ENCODE data around the gene GIGYF2. TPM values are rescaled to one million over a fixed set of nuclear protein-coding genes. Genes with fewer than 3 reads are reported as not detected.
"Not testable (repeated sequence)": the region's sequence is repeated elsewhere in the genome, so short reads cannot be mapped to it uniquely, and the experiment has no call there.

GIGYF2 gene, protein sequence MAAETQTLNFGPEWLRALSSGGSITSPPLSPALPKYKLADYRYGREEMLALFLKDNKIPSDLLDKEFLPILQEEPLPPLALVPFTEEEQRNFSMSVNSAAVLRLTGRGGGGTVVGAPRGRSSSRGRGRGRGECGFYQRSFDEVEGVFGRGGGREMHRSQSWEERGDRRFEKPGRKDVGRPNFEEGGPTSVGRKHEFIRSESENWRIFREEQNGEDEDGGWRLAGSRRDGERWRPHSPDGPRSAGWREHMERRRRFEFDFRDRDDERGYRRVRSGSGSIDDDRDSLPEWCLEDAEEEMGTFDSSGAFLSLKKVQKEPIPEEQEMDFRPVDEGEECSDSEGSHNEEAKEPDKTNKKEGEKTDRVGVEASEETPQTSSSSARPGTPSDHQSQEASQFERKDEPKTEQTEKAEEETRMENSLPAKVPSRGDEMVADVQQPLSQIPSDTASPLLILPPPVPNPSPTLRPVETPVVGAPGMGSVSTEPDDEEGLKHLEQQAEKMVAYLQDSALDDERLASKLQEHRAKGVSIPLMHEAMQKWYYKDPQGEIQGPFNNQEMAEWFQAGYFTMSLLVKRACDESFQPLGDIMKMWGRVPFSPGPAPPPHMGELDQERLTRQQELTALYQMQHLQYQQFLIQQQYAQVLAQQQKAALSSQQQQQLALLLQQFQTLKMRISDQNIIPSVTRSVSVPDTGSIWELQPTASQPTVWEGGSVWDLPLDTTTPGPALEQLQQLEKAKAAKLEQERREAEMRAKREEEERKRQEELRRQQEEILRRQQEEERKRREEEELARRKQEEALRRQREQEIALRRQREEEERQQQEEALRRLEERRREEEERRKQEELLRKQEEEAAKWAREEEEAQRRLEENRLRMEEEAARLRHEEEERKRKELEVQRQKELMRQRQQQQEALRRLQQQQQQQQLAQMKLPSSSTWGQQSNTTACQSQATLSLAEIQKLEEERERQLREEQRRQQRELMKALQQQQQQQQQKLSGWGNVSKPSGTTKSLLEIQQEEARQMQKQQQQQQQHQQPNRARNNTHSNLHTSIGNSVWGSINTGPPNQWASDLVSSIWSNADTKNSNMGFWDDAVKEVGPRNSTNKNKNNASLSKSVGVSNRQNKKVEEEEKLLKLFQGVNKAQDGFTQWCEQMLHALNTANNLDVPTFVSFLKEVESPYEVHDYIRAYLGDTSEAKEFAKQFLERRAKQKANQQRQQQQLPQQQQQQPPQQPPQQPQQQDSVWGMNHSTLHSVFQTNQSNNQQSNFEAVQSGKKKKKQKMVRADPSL (N-terminal part only)
- total RNA-seq: 75.2 and 75.7 TPM in 2 replicates

DNA sequence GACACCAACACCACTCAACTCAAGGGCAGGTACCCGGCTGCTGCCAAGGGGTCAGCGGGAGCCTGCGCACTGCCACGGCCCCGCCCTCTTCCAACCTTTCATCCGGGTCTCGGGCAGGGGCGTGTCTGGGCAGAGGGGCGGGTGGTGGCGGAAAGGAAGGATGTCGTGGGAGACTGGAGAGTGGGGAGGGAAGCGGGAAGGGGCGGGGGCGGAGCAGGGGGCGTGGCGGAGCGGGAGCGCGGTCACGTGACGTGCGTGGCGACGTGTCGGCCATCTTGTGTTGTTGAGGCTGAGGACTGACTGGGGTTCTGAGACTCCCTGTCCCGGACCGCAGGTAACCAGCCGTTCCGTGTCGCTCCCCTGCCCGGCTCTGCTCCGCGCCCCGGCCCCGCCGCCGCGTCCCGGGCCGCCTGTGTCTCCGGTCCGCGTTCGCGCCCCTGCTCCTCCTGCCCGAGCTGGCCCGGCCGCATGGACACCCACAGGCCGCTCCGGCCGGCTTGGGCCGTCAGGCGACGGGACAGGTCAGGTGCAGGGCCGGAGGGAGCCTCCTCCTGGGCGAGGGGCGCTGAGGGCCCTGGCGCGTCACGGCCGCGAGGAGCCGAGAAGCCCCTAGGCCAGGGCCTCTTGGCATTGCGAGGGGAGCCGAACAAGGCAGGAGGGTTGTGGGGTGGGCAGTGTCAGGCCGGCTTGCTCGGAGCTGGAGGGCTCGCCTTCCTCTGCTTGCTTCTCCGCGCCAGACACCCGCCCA lies at the start of gene GIGYF2:
Gene GIGYF2, plus strand, starts transcription at position 273 of the 748 bp plus-strand sequence. CDS start 37,867 bp downstream, outside the sequence.
- intact Hi-C loops (cut with micrococcal nuclease): loop anchor here (1.0 to 5.0 kb wide), 14 partner anchors 91 to 1160 kb away; partner anchors contain the start of genes ATG16L1, DGKD, DIS3L2 and EIF4E2

DNA sequence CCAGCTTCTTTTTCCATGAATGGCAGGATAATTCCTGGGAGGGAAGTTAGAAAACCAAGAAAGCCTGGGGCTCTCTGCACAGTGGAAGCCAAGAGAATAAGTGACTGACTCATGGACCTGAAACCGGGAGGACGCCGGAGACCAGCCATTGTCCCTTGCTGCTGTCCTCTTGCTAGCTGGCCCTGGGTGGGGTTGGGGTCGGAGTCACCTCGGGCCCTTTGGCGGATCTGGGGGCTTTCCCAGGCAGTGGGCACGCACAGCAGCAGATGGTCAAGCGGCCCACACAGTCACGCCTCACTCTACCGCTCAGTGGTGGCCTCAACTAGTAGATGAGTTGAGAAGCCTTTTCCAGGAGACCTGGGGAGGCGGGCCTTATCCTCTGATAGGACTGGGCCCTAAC lies 48.1 kb upstream of the GIGYF2 start:
- intact Hi-C loops (cut with micrococcal nuclease): no loop called here

DNA sequence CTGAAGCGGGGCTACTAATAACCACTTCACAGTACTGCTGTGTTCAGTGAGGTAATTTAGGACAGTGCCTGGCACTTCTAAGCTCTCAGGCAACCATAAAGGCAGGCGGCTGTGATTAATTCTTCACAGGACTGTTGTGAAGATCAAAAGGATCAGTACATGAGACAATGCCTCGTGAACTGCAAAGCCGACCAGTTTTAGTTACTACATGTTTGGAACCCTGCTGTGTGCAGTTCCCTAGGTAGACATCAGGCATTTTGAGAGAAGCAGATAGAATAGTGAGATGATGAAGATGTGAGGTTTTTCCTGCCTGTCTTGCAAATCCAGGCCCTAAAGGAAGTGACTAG lies 44.7 kb upstream of the GIGYF2 start:
- intact Hi-C loops (cut with micrococcal nuclease): no loop called here

DNA sequence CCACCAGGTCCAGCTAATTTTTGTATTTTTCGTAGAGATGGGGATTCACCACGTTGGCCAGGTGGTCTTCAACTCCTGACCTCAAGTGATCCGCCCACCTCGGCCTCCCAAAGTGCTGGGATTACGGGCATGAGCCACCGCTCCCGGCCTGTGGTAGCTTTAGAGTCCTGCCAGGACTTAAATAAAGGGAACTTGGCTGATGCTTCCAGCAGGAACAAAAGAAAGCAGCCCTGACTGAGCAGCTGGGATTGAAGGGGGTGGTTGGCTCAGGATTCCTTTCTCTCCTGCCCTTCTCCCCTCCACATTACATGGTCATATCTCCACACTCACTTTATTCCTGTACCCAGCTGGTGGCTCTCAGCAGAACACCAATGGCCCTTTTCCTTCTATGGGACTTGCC lies 43.7 kb upstream of the GIGYF2 start:
- intact Hi-C loops (cut with micrococcal nuclease): no loop called here

DNA sequence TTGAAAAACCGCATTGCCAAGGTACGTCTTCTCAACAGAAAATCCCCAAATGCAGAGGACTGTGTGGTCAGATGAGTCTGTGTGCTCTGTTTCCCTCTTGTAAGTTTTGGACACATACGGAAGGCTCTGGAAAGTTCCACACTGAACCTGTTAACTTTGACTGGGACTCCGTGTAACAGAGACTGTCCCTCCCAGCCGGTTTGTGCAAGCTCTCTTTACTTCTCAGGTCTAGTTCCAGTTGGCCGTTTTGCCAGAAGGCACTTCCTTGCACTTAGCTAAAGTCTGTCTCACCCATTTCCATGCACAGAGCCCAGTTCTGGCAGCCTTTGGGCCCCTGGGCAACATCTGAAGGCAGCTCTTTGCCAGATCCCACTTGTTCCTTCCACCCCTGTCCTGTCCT lies 41.7 kb upstream of the GIGYF2 start:
- intact Hi-C loops (cut with micrococcal nuclease): no loop called here

DNA sequence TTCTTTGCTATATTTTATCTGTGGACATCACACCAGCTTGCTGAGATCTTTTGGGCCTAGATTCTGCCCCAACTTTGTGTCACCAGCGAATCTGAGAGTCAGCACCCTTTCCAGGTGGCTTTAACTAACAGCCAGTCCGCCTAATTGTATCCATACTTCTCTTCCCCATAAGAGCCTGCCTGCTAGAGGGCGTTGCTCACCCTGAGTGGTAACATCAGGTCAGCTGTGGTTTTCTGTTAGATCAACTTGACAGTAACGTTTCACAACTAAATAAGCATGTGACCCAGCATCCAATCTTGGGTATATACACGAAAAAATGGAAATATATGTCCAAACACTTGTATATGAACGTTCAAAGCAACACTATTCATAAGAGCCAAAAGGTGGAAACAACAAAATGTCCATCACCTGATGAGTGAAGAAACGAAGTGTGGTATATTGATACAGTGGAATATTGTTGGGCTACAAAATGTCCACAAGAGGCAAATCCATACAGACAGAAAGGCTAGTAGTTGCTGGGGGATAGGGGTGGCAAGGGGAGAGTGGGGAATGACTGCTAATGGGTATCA lies 38.8 kb upstream of the GIGYF2 start:
- intact Hi-C loops (cut with micrococcal nuclease): no loop called here

DNA sequence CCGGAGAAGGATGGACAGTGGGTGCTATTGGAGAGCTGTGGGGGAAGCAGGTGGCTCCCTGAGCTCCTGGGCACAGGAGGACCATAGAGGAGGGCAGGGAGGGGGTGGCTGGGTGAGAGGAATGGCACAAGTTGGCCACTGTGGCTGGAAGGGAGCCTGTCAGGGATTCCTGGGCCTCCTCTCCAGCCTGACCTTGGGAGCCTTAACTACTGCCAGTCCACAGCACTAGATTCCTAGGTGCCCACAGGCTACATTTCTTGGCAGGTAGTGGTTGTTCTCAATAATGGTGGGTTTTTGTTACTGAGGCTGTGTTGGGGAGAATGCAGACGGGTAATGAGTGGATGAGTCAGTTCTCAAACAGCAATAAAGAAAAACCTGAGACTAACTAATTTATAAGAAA lies 37.8 kb upstream of the GIGYF2 start:
- intact Hi-C loops (cut with micrococcal nuclease): no loop called here

DNA sequence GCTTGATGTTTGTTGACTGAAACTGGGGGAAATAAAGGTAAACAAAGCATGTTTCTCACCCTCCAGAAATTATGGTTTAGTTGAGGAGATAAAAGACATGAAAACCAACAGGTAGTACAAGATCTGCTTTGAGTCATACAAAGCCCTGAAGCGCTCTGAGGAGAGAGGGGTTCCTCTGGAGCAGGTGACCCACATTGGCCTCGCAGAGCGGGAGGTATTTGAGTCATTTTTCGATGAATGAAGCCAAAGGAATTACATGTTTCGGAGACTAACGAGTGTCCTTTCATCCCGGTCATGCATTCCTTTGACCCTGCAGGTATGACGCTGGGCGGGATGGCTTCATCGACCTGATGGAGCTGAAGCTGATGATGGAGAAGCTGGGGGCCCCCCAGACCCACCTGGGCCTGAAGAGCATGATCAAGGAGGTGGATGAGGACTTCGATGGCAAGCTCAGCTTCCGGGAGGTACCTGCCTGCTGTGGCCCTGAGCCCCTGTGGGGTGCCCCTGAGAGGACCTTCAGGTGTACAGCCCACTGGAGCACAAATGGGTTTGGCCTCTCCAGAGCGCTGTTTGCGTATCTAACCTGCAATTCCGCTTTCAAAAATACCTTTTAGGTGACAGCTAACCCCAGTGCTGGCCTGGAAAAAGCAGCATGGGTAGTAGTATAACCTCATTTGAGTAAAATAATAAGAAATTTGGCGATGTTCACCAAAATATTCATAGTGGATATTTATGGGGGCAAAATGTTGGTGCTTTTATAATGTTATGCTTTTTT lies 34.5 kb upstream of the GIGYF2 start:
- intact Hi-C loops (cut with micrococcal nuclease): no loop called here

DNA sequence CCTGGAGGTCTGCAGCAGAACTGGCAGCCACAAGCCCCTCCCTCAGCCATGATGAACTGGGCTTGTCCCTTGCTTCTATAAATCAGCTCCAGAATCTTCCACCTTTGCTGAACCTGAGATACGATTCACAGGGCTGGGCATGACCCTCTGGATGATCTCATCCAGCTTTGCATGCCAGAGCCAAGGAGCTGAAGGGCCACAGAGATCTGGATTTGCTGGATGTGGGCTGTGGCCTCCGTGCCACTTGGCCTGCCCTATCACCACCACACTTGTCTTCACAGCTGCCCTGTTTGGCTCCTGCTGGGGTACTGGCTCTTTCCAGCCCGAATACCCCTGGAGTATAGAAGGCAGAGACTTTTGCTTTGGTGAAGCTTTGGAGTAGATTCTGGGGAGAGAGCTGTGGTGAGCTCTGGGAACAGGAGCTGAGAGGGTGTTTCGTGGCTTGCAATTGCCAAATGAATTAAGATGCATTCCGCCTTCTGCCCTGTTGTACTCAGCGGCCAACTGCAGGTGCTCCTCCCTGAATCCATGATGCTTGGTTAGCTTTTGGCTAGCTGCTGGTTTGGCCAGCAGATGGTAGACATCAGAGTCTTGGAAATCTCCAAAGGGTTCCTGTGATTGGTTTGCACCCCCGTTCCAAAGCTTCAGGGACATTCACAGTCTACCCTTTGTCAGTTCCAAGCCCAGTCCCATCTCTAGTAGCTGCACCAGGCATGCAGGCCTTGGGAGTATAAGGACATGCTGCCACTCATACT lies 30.9 kb upstream of the GIGYF2 start:
- intact Hi-C loops (cut with micrococcal nuclease): no loop called here

DNA sequence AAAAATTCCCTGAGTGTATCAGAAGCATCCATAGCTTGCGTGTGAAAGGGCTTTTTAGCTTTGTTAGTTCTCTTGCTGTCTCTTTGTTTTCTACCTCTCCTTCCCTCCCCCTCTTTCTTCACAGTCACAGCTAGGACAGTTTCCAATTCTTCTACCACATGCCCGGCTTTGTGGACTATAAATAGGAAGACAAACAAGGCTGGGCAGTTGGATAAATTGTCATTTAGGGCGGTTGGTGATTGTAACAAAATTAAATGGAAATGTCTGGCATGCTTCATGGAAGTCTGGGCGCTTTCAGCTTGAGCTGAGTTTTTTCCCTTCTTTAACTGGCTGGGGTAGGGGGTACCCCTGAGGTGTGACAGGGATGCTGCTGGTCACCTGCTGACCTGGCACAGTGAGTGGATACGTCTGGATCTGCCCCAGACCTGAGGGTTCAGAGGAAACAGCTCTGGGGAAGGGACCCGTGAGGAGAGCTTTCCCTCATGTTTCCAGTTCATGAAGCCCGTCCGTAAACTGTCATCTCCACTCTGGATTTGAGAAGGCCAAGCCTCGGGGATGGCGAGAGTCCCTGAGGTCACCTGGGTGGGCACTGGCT lies 29.0 kb upstream of the GIGYF2 start:
- intact Hi-C loops (cut with micrococcal nuclease): no loop called here

DNA sequence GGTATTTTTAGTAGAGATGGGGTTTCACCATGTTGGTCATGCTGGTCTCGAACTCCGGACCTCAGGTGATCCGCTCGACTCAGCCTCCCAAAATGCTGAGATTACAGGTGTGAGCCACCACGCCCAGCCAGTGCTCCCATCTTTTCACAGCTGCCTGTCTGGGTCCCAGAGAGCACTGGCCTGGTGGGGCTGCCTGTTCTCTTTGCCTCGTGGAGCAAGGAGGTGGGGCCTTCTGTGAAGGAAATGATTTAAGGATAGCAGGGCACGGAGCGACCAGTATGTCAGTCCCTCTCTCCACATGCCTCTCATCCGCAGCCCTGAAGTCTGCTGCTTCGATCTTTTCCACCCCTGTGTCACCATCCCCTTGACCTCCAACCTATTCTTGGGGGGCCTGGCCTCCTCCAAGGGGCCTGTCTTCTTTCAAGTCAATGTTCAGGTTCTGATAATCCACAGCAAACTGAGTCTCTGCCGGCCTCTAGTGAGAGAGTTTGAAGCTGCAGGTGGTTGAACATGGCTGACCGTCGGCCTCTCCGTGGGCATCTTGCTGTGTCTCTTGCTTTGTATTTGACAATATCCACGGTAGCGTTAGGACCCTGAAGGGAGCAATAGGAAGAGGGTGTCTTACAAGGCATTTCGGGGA lies 28.2 kb upstream of the GIGYF2 start:
- intact Hi-C loops (cut with micrococcal nuclease): no loop called here

DNA sequence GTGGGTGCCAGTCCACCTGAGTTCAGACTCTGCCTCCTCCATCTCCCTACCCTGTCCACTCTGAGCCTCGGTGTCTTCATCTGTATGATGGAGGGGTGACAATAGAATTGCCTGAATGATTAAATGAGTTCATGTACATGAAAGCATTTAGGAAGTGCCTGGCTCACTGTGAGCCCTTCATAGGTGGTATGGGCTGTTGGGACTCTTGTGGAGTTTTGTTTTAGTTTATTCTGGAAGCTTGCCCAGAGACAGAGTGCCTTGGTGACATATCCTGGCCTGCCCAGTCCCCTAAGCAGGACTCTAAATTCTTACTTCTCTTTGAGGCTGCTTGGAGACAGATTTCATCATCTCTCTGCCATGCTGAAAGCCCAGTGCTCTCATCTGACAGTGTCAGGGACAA lies 24.5 kb upstream of the GIGYF2 start:
- intact Hi-C loops (cut with micrococcal nuclease): no loop called here

DNA sequence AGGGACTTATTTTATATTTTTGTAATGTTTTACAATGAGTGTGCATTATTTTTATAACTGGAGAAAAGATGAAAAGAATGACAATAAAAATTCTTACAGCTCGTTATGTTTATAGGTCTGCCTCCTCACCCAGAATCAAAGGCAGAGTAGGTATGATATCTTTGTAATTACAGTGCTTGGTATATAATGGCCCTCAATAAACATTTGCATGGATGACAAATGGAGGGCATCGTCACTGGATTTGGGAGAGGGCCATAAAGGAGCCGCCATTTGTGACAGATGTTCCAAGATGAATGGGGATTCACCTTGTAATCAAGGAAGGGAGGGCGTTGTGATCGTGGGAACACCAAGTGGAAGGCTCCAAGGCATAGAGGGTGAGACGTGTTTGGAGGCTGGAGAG lies 22.6 kb upstream of the GIGYF2 start:
- intact Hi-C loops (cut with micrococcal nuclease): no loop called here

DNA sequence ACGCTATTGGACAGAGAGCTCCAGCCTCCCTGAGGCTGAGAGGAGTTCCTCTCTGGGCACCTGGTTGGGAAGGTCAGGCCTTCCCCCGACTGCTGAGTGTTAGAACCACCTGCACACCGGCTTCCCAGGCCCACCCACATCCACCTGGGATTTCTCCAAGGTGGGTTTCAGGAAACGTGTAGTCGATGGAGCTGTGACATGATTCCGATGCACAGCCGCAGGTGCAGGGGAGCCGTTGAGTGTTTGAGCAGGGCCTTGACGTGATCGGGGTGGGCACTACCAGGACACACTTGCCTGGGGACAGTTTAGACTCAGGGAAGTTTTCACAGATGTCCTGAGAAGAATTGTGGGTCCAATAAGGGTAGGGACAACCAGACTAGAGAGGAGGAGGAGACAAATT lies 21.8 kb upstream of the GIGYF2 start:
- intact Hi-C loops (cut with micrococcal nuclease): no loop called here

DNA sequence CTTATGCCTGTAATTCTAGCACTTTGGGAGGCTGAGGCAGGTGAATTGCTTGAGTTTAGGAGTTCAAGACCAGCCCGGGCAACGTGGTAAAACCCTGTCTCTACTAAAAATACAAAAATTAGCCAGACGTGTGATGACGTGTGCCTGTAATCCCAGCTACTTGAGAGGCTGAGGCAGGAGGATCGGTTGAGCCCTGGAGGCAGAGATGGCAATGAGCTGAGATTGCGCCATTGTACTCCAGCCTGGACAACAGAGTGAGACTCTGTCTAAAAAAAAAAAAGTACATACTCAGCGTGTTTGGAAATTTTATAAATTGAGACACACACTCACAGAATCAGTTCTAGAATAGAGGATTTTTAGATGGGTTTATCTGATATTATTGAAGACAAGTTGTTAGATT lies 17.1 kb upstream of the GIGYF2 start:
- intact Hi-C loops (cut with micrococcal nuclease): no loop called here

DNA sequence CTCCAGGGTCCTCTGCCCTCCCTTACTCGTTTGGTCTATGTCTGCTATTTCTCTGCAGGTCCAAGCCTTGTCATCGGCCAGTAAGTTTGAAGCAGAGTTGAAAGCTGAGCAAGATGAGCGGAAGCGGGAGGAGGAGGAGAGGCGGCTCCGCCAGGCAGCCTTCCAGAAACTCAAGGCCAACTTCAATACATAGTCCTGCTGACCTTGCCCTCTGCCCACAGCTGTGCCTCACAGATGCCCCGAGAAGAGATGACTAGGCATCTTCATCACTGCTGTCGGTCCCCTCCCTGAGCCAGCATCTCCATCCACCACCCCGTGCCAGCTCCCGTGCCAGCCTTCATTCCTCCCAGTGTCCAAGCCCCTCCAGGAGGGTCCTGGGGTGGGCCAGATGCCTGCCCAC lies 15.6 kb upstream of the GIGYF2 start:
- intact Hi-C loops (cut with micrococcal nuclease): no loop called here

DNA sequence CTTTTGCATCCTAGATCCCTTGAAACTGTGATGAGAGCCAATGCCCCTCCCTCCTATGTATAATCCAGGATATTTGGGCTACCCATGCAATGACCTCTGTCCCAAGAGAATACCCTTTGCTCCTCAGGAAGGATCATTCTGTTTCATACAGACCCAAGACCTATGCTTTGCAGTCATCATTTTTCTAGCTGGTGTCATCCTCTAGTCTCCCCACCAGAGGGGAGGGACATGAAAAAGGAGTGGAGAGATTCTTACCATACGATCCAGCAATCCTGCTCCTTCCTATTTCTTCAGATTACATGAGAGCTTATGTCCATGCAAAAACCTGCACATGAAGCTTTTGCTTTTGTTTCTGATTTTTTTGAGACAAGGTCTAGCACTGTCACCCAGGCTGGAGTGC lies 13.8 kb upstream of the GIGYF2 start:
- intact Hi-C loops (cut with micrococcal nuclease): no loop called here

DNA sequence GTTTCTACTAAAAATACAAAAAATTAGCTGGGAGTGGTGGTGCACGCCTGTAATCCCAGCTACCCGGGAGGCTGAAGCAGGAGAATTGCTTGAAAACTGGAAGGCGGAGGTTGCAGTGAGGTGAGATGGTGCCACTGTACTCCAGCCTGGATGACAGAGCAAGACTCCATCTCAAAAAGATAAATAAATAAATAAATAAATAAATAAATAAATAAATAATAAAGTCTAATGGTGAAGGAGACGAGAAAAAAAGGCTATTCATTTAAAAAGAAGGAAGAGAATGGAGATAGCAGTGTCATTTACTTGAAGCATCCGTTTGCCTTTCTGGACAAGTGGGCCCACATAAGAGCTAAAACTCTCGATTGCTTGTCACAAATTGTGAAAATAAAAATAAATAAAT lies 11.7 kb upstream of the GIGYF2 start:
- intact Hi-C loops (cut with micrococcal nuclease): not testable (repeated sequence)
